GM13977 (cell line): Measurements from ENCODE around the gene SNTG2.
"Not testable (repeated sequence)": the region's sequence is repeated elsewhere in the genome, so short reads cannot be mapped to it uniquely, and the experiment has no call there.

Experiments
- DNase-seq: peaks from one replicate; pipeline ENCODE4 v3.0.0; 2012; ENCODE audit warnings: low spot score
- in situ Hi-C: fragments of 300-500 bp; cut with MboI; formaldehyde crosslinking; loops from one replicate; pipeline ENCODE4 v1.12.0; 2022; ENCODE audit warnings: low sequenced_read_pairs, low pct_unique_long_range_greater_than_20kb, mixed read lengths, inconsistent platforms; ENCODE audit not compliant: unreplicated experiment
- TF ChIP-seq, protein P1 (sequence below): IDR thresholded peaks from 2 replicates; pipeline ENCODE4 v1.5.1; 2012; ENCODE audit warnings: mild to moderate bottlenecking, control low read depth; ENCODE audit not compliant: insufficient read depth; ENCODE audit errors: extremely low read depth, missing control alignments

SNTG2 gene

GRCh38 chr2:907706-908105 lies 42.9 kb upstream of the SNTG2 start:
- DNase-seq: no peak
- TF ChIP-seq, protein P1, sequence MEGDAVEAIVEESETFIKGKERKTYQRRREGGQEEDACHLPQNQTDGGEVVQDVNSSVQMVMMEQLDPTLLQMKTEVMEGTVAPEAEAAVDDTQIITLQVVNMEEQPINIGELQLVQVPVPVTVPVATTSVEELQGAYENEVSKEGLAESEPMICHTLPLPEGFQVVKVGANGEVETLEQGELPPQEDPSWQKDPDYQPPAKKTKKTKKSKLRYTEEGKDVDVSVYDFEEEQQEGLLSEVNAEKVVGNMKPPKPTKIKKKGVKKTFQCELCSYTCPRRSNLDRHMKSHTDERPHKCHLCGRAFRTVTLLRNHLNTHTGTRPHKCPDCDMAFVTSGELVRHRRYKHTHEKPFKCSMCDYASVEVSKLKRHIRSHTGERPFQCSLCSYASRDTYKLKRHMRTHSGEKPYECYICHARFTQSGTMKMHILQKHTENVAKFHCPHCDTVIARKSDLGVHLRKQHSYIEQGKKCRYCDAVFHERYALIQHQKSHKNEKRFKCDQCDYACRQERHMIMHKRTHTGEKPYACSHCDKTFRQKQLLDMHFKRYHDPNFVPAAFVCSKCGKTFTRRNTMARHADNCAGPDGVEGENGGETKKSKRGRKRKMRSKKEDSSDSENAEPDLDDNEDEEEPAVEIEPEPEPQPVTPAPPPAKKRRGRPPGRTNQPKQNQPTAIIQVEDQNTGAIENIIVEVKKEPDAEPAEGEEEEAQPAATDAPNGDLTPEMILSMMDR: no peak
- in situ Hi-C loops: no loop called here

DNA sequence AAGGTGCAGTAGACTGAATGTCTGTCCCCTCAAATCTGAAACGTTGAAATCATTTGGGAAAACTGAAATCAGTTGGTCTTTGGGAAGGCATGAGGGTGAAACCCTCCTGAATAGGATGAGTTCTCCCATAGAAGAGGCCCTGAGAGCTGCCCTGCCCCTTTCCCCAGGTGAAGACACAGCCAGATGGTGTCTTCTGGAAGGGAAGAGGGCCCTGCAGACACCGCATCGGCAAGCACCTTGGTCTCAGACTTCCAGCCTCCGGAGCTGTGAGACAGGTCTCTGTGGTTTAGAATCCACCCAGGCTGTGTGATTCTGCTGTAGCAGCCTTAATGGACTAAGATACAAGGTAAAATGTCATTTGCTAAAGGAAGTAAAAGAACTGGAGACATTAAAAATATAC lies 42.1 kb upstream of the SNTG2 start:
- DNase-seq: no peak
- in situ Hi-C loops: no loop called here
- TF ChIP-seq, protein P1: no peak

DNA sequence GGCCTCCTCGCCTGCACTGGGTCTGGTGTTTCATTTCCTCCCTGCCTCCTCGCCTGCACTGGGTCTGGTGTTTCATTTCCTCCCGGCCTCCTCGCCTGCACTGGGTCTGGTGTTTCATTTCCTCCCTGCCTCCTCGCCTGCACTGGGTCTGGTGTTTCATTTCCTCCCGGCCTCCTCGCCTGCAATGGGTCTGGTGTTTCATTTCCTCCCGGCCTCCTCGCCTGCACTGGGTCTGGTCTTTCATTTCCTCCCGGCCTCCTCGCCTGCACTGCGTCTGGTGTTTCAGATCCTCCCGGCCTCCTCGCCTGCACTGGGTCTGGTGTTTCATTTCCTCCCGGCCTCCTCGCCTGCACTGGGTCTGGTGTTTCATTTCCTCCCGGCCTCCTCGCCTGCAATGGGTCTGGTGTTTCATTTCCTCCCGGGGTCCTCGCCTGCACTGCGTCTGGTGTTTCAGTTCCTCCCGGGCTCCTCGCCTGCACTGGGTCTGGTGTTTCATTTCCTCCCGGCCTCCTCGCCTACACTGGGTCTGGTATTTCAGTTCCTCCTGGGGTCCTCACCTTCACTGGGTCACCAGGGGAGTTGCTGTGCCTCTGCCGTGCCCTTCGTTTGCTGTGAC lies 40.8 kb upstream of the SNTG2 start:
- DNase-seq, in situ Hi-C loops: not testable (repeated sequence)

DNA sequence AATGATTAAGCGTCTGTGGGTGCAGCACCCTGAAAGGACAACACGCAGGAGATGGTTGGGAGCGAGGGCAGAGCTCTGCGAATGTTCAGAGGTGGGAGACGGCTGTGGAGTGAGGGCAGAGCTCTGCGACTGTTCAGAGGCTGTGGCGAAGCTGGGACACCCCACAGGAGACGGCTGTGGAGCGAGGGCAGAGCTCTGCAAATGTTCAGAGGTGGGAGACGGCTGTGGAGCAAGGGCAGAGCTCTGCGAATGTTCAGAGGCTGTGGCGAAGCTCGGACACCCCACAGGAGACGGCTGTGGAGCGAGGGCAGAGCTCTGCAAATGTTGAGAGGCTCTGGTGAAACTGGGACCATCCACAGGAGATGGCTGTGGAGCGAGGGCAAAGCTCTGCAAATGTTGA lies 40.0 kb upstream of the SNTG2 start:
- DNase-seq: no peak
- in situ Hi-C loops: no loop called here
- TF ChIP-seq, protein P1: no peak

DNA sequence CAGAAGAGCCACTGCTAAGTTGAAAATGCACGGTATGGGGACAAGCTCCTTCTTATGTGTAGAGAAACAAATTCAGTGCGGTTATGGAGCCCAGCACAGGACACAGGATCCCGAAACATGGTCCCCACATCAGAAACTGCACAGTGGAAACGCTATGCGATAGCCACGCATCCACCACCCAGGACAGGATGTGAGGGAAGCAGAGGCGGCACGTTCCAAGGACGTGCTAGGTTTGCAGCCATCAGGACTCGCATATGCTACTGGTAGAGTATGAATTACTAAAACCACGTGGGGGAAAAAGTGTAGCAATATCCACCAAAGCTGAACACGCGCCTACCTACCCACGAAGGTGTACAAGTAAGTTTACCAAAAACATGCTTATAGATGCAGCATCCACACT lies 34.7 kb upstream of the SNTG2 start:
- in situ Hi-C loops: no loop called here
- DNase-seq: no peak
- TF ChIP-seq, protein P1: no peak

- in situ Hi-C loops: no loop called here
- TF ChIP-seq, protein P1: no peak
- DNase-seq: no peak
Observed at GRCh38 chr2:916935-917334, 33.7 kb upstream of the SNTG2 start.

GRCh38 chr2:919672-920071 lies 31.0 kb upstream of the SNTG2 start:
- TF ChIP-seq, protein P1: no peak
- in situ Hi-C loops: no loop called here
- DNase-seq: no peak
